ENCODE results near the gene ZNF383.
"Not testable (repeated sequence)": the region's sequence is repeated elsewhere in the genome, so short reads cannot be mapped to it uniquely, and the experiment has no call there.

DNA sequence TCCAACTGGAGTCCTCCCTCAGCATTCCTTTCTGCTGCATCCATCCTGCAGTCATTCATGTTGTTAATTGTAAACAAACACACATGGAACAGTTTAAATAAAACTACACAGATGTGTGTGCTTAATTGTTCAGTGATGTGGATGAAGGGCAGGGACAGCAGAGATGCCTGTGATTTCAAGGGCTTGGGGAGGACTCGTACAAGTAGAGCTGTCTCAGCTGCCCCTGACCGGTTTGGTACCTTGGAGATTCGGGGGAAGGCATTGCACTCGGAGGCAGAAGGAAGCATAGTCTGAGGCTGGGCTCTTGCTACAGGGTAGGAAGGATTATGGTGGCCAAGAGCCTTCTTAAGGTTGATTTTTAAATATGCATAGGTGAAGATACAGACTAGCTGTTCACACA is 49.7 kb downstream of the ZNF383 start:
- TF ChIP-seq POLR2AphosphoS5 (IDR thresholded peaks at IDR 0.05; ENCODE audit: low read depth, low read length); TAF1 (IDR thresholded peaks at IDR 0.05; ENCODE audit: borderline replicate concordance, low read depth, low read length); POLR2A (IDR thresholded peaks at IDR 0.05; ENCODE audit: low read depth, low read length): not testable (repeated sequence)

Data from GM12892 (cell line).